Astrocyte (in vitro differentiated cells and primary cell): ENCODE results near the gene LHFPL3.
A peak's percentile ranks its signal among the peaks of the same experiment; 100 is the strongest.

ENCODE experiments used
- EZH2 ChIP-seq: IDR thresholded peaks from 2 replicates; pipeline ENCODE4 v1.6.1; 2012; ENCODE audit warnings: mild to moderate bottlenecking, low read length, inconsistent platforms; ENCODE audit not compliant: insufficient read depth
- TF ChIP-seq, protein P1 (sequence below): IDR thresholded peaks from 2 replicates; pipeline ENCODE4 v1.5.1; 2011; ENCODE audit warnings: low read depth, mild to moderate bottlenecking, inconsistent platforms, low read length, moderate library complexity; ENCODE audit not compliant: insufficient read depth

DNA sequence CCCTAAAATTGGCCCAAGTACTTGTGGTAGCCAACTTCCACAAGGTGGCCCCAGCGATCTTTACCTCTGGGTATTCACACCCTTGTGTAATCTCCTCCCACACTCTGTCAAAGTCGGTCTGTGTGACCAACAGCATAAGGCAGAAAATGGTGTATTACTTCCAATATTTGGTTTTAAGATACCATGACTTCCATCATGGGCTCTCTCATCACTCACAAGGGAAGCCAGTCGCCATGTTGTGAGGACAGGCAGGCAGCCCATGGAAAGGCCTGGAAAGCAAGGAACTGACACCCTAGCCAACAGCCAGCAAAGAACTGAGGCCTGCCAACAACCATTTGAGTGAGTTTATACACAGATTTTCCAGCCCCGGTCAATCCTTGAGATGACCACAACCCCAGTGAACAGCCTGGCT is 594.6 kb downstream of the LHFPL3 start:
- TF ChIP-seq, protein P1, sequence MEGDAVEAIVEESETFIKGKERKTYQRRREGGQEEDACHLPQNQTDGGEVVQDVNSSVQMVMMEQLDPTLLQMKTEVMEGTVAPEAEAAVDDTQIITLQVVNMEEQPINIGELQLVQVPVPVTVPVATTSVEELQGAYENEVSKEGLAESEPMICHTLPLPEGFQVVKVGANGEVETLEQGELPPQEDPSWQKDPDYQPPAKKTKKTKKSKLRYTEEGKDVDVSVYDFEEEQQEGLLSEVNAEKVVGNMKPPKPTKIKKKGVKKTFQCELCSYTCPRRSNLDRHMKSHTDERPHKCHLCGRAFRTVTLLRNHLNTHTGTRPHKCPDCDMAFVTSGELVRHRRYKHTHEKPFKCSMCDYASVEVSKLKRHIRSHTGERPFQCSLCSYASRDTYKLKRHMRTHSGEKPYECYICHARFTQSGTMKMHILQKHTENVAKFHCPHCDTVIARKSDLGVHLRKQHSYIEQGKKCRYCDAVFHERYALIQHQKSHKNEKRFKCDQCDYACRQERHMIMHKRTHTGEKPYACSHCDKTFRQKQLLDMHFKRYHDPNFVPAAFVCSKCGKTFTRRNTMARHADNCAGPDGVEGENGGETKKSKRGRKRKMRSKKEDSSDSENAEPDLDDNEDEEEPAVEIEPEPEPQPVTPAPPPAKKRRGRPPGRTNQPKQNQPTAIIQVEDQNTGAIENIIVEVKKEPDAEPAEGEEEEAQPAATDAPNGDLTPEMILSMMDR, result peak; percentile 78
- no peak for TF ChIP-seq EZH2
